ENCODE measurements around the gene POLR3B. TPM values are rescaled to one million over a fixed set of nuclear protein-coding genes. Genes with fewer than 3 reads are reported as not detected.

The POLR3B gene
- polyA plus RNA-seq, 4 donors = 1.8 to 8.0 (median 4.0) TPM

DNA sequence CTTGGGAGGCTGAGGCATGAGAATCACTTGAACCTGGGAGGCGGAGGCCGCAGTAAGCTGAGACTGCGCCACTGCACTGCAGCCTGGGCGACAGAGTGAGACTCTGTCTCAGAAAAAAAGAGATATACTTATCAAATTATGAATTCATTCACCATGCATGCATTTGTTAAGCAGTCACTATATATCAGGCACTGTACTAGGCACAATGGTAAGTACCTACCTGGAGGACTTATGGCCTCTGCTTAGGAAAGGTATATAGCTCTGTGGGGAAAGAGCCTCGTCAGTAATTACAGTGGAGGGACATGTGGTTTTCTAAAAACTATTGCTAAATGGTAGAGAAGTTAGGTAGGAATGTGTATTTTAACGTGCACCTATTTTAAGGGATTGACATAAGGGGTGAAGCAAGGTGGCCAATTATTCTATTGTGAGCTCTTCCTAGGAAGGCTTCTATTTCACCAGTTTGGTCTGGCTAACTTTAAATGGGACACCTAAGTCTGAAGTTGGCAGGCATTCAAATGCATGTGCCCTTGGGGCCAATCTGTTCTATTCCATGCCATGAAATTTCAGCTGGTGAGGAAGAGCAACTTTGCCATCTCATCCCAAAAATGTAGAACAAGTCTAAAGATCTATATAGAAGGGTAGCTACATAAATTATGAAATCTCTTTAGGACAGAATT lies 40.0 kb upstream of the POLR3B start:
- Histone ChIP-seq H3K4me1 (ENCODE audit: control insufficient read depth in 3 of 3, insufficient read depth in 2 of 3, low read depth in 1 of 3, low read length in 2 of 3) (no peaks in the 10 kb centered on the region), H3K9me3 (ENCODE audit: control insufficient read depth in 2 of 2, insufficient read depth in 1 of 2, low read depth in 1 of 2, low read length in 1 of 2) (no peaks in the 10 kb centered on the region), H3K27me3 (ENCODE audit: control insufficient read depth in 3 of 3, insufficient read depth in 3 of 3, low read length in 3 of 3) (no peaks in the 10 kb centered on the region), H3K4me3 (ENCODE audit: low read depth in 1 of 3, low read length in 3 of 3) (no peak overlapping the region), H3K27ac (ENCODE audit: low read depth in 1 of 3, low read length in 2 of 3) (no peak overlapping the region), H3K36me3 (ENCODE audit: control insufficient read depth in 3 of 3, insufficient read depth in 2 of 3, low read depth in 1 of 3, low read length in 3 of 3) (peaks cover 0 to 28% (median 11%) of the 10 kb centered on the region in 3 donors)
- WGBS, 3 donors = 96% methylated on average over 6 of the region's 6 CpGs
- FAIRE-seq (no peak), DNase-seq (no peak)

DNA sequence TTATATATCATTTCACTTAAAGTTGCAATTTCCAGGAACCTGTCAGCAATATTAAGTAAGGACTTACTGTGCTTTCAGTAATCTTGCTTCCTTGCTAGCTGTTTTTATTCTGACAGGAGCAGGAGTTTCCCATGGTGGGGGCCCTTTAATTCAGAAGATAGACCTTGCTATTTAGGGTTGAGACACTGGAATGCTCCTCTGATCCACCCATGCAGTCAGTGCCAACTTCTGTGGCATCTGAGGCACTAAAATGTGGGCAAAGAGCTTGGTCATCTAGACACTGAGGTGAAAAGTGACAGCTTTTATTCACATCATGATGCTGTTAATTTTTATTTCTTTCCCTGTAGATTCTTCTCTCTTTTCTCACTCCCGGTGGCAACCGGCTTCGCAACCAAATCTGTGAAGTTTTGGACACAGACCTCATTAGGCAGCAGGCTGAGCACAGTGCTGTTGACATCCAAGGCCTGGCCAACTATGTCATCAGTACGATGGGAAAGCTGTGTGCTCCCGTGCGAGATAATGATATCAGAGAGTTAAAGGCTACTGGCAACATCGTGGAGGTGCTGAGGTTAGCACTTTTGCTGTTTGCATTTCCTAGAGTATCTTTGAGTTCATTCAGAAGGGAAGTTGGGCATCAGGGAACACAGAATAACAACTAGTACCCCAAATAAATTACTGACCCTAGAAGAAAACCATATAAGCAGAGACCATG lies 36.3 kb upstream of the POLR3B start:
- Histone ChIP-seq H3K4me3 (ENCODE audit: low read depth in 1 of 3, low read length in 3 of 3) (no peak overlapping the region), H3K9me3 (ENCODE audit: control insufficient read depth in 2 of 2, insufficient read depth in 1 of 2, low read depth in 1 of 2, low read length in 1 of 2) (no peaks in the 10 kb centered on the region), H3K36me3 (ENCODE audit: control insufficient read depth in 3 of 3, insufficient read depth in 2 of 3, low read depth in 1 of 3, low read length in 3 of 3) (peaks cover 4 to 32% (median 22%) of the 10 kb centered on the region in 3 donors), H3K4me1 (ENCODE audit: control insufficient read depth in 3 of 3, insufficient read depth in 2 of 3, low read depth in 1 of 3, low read length in 2 of 3) (no peaks in the 10 kb centered on the region), H3K27me3 (ENCODE audit: control insufficient read depth in 3 of 3, insufficient read depth in 3 of 3, low read length in 3 of 3) (no peaks in the 10 kb centered on the region), H3K27ac (ENCODE audit: low read depth in 1 of 3, low read length in 2 of 3) (no peak overlapping the region)
- no peak for DNase-seq
- no peak for FAIRE-seq
- WGBS, 3 donors = 75 to 80% (median 78%) methylated on average over 7 of the region's 7 CpGs

DNA sequence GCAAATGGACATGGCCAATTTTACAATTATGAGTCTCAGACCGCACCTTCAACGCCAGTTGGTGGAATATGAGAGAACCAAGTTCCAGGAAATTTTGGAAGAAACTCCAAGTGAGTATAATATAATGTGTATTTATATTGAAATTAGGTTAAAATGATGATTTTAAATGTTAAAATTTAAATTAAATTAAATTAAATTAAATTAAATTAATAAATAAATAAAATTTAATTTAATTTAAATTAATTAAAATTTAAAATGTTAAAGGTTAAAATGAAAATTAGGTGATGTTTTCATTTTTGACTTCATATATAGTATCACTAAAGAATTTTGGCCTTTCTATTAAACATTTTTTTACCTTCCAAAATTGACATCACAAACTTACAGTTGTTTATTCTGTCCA lies 34.0 kb upstream of the POLR3B start:
- Histone ChIP-seq H3K27ac (ENCODE audit: low read depth in 1 of 3, low read length in 2 of 3) (no peak overlapping the region), H3K4me3 (ENCODE audit: low read depth in 1 of 3, low read length in 3 of 3) (no peak overlapping the region), H3K4me1 (ENCODE audit: control insufficient read depth in 3 of 3, insufficient read depth in 2 of 3, low read depth in 1 of 3, low read length in 2 of 3) (no peaks in the 10 kb centered on the region), H3K9me3 (ENCODE audit: control insufficient read depth in 2 of 2, insufficient read depth in 1 of 2, low read depth in 1 of 2, low read length in 1 of 2) (no peaks in the 10 kb centered on the region), H3K36me3 (ENCODE audit: control insufficient read depth in 3 of 3, insufficient read depth in 2 of 3, low read depth in 1 of 3, low read length in 3 of 3) (peaks cover 4 to 30% (median 18%) of the 10 kb centered on the region in 3 donors), H3K27me3 (ENCODE audit: control insufficient read depth in 3 of 3, insufficient read depth in 3 of 3, low read length in 3 of 3) (no peaks in the 10 kb centered on the region)
- FAIRE-seq = peak; percentile 76
- no peak for DNase-seq
- WGBS, 3 donors = 98 to 100% (median 99%) methylated on average over 2 of the region's 2 CpGs

DNA sequence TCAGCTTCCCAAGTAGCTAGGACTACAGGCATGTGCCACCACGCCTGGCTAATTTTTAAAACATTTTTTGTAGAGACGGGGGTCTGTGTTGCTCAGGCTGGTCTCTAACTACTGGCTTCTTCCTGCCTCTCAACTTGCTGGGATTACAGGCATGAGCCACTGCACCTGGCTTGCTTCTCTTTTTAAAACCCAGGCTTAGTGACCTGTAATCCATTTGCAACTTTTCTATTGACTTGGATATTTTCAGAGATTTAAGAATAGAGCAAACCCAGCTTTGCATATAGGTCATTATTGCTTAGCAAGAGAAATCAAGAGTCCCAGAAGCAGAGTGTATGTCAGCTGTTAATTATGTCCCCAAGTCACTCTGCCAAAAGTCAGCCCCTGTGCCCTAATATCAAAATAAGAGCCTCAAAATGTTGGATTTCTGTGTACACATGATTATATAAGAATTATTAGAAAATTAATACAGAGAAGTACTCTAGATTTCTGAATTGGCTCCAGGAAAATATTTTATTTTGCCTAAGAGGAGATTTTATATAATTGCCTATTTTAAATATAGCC lies 30.2 kb upstream of the POLR3B start:
- Histone ChIP-seq H3K4me3 (ENCODE audit: low read depth in 1 of 3, low read length in 3 of 3) (no peak overlapping the region), H3K27me3 (ENCODE audit: control insufficient read depth in 3 of 3, insufficient read depth in 3 of 3, low read length in 3 of 3) (no peaks in the 10 kb centered on the region), H3K36me3 (ENCODE audit: control insufficient read depth in 3 of 3, insufficient read depth in 2 of 3, low read depth in 1 of 3, low read length in 3 of 3) (peaks cover 4 to 20% (median 20%) of the 10 kb centered on the region in 3 donors), H3K9me3 (ENCODE audit: control insufficient read depth in 2 of 2, insufficient read depth in 1 of 2, low read depth in 1 of 2, low read length in 1 of 2) (no peaks in the 10 kb centered on the region), H3K27ac (ENCODE audit: low read depth in 1 of 3, low read length in 2 of 3) (no peak overlapping the region), H3K4me1 (ENCODE audit: control insufficient read depth in 3 of 3, insufficient read depth in 2 of 3, low read depth in 1 of 3, low read length in 2 of 3) (no peaks in the 10 kb centered on the region)
- WGBS, 3 donors = 81 to 95% (median 89%) methylated on average over 2 of the region's 2 CpGs
- DNase-seq (no peak), FAIRE-seq (no peak)

DNA sequence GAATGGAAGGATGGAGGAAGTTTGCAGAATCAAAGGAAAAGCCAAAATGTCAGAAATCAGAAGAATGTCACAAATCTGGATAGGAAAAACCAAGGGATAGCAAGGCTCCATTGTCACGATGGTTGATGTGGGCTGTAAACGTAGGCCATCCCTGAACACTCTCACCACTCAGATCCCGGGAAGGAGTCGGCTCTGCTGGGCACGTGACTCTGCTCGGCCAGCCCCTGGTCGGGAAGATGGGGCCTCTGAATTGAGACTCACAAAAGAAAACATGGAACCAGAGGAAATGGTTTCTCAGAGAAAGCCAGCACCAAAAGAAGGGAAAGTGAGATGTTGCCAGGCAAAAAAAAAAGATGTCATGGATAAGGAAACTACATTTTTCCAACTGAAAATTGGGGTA lies 28.8 kb upstream of the POLR3B start:
- Histone ChIP-seq H3K27ac (ENCODE audit: low read depth in 1 of 3, low read length in 2 of 3) (no peak overlapping the region), H3K36me3 (ENCODE audit: control insufficient read depth in 3 of 3, insufficient read depth in 2 of 3, low read depth in 1 of 3, low read length in 3 of 3) (peaks cover 4 to 22% (median 17%) of the 10 kb centered on the region in 3 donors), H3K4me3 (ENCODE audit: low read depth in 1 of 3, low read length in 3 of 3) (no peak overlapping the region), H3K9me3 (ENCODE audit: control insufficient read depth in 2 of 2, insufficient read depth in 1 of 2, low read depth in 1 of 2, low read length in 1 of 2) (no peaks in the 10 kb centered on the region), H3K27me3 (ENCODE audit: control insufficient read depth in 3 of 3, insufficient read depth in 3 of 3, low read length in 3 of 3) (no peaks in the 10 kb centered on the region), H3K4me1 (ENCODE audit: control insufficient read depth in 3 of 3, insufficient read depth in 2 of 3, low read depth in 1 of 3, low read length in 2 of 3) (no peaks in the 10 kb centered on the region)
- DNase-seq (no peak), FAIRE-seq (no peak)
- WGBS, 3 donors = 90 to 94% (median 92%) methylated on average over 7 of the region's 7 CpGs

- Histone ChIP-seq H3K9me3 (ENCODE audit: control insufficient read depth in 2 of 2, insufficient read depth in 1 of 2, low read depth in 1 of 2, low read length in 1 of 2) (no peaks in the 10 kb centered on the region), H3K27ac (ENCODE audit: low read depth in 1 of 3, low read length in 2 of 3) (no peak overlapping the region), H3K27me3 (ENCODE audit: control insufficient read depth in 3 of 3, insufficient read depth in 3 of 3, low read length in 3 of 3) (no peaks in the 10 kb centered on the region), H3K4me1 (ENCODE audit: control insufficient read depth in 3 of 3, insufficient read depth in 2 of 3, low read depth in 1 of 3, low read length in 2 of 3) (no peaks in the 10 kb centered on the region), H3K36me3 (ENCODE audit: control insufficient read depth in 3 of 3, insufficient read depth in 2 of 3, low read depth in 1 of 3, low read length in 3 of 3) (peaks cover 4 to 17% (median 15%) of the 10 kb centered on the region in 3 donors), H3K4me3 (ENCODE audit: low read depth in 1 of 3, low read length in 3 of 3) (no peak overlapping the region)
- 25 to 74% (median 40%) methylated on average over 12 of the region's 12 CpGs for WGBS, 3 donors
- DNase-seq = peak in 1 of 2 donors; percentile 9
- no peak for FAIRE-seq
Measured at GRCh38 chr12:106329231-106329982, 28.1 kb upstream of the POLR3B start.

- DNase-seq = no peak
- no peak overlapping the region for H3K4me3 ChIP-seq (ENCODE audit: low read depth in 1 of 3, low read length in 3 of 3)
- H3K27ac ChIP-seq (ENCODE audit: low read depth in 1 of 3, low read length in 2 of 3) = no peak overlapping the region
- no peaks in the 10 kb centered on the region for H3K4me1 ChIP-seq (ENCODE audit: control insufficient read depth in 3 of 3, insufficient read depth in 2 of 3, low read depth in 1 of 3, low read length in 2 of 3)
- no peak for FAIRE-seq
- H3K27me3 ChIP-seq (ENCODE audit: control insufficient read depth in 3 of 3, insufficient read depth in 3 of 3, low read length in 3 of 3) = no peaks in the 10 kb centered on the region
- H3K36me3 ChIP-seq (ENCODE audit: control insufficient read depth in 3 of 3, insufficient read depth in 2 of 3, low read depth in 1 of 3, low read length in 3 of 3) = peaks cover 0 to 11% (median 9%) of the 10 kb centered on the region in 3 donors
- no peaks in the 10 kb centered on the region for H3K9me3 ChIP-seq (ENCODE audit: control insufficient read depth in 2 of 2, insufficient read depth in 1 of 2, low read depth in 1 of 2, low read length in 1 of 2)
- 85 to 97% (median 93%) methylated on average over 2 of the region's 2 CpGs for WGBS, 3 donors
Measured at GRCh38 chr12:106331599-106331998, 25.9 kb upstream of the POLR3B start.

- FAIRE-seq = no peak
- Histone ChIP-seq H3K27ac (ENCODE audit: low read depth in 1 of 3, low read length in 2 of 3) (no peak overlapping the region), H3K4me1 (ENCODE audit: control insufficient read depth in 3 of 3, insufficient read depth in 2 of 3, low read depth in 1 of 3, low read length in 2 of 3) (no peaks in the 10 kb centered on the region), H3K27me3 (ENCODE audit: control insufficient read depth in 3 of 3, insufficient read depth in 3 of 3, low read length in 3 of 3) (no peaks in the 10 kb centered on the region), H3K36me3 (ENCODE audit: control insufficient read depth in 3 of 3, insufficient read depth in 2 of 3, low read depth in 1 of 3, low read length in 3 of 3) (peaks cover 0 to 9% (median 7%) of the 10 kb centered on the region in 3 donors), H3K4me3 (ENCODE audit: low read depth in 1 of 3, low read length in 3 of 3) (no peak overlapping the region), H3K9me3 (ENCODE audit: control insufficient read depth in 2 of 2, insufficient read depth in 1 of 2, low read depth in 1 of 2, low read length in 1 of 2) (no peaks in the 10 kb centered on the region)
- no peak for DNase-seq
Measured at GRCh38 chr12:106332536-106332935, 25.0 kb upstream of the POLR3B start.
